Measurements from ENCODE around the gene CDC42SE1.

DNA sequence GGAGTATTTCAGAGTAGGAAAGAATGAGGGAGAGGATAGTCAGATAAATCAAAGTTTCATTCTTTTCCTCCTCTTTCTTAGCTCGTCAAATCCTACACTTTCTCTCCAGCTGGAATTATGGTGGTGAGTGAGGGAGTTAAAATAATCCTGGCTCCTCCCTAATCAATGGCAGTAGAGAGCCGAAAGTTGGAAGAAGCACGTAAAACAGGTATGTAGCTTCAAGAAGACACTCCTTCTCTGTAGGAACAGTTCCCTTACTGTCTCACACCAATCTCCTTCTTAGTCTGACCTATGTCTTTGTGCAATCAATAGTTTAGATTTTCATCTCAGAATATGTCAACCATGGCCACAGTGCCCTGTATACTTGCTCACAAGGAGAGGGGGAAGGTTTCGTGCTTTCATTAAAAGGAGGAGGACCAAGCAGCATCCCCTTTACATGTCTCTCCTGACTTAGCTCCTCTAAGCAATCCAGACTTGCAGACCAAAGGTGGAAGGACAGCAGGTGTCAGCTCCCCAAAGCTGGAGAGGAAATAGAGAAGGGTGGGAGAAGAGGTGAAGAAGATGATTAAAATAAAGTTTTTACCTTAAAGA lies 53.6 kb downstream of the CDC42SE1 start:
- TF ChIP-seq, protein P1, sequence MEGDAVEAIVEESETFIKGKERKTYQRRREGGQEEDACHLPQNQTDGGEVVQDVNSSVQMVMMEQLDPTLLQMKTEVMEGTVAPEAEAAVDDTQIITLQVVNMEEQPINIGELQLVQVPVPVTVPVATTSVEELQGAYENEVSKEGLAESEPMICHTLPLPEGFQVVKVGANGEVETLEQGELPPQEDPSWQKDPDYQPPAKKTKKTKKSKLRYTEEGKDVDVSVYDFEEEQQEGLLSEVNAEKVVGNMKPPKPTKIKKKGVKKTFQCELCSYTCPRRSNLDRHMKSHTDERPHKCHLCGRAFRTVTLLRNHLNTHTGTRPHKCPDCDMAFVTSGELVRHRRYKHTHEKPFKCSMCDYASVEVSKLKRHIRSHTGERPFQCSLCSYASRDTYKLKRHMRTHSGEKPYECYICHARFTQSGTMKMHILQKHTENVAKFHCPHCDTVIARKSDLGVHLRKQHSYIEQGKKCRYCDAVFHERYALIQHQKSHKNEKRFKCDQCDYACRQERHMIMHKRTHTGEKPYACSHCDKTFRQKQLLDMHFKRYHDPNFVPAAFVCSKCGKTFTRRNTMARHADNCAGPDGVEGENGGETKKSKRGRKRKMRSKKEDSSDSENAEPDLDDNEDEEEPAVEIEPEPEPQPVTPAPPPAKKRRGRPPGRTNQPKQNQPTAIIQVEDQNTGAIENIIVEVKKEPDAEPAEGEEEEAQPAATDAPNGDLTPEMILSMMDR (conservative IDR thresholded peaks at IDR 0.05; ENCODE audit: low read depth, low read length), result no peak
- no peak for TF ChIP-seq EZH2 (IDR thresholded peaks at IDR 0.05; ENCODE audit: borderline replicate concordance, low read depth, low read length, poor library complexity, severe bottlenecking)
